ENCODE results near the gene ZNF107.

ZNF107 gene

DNA sequence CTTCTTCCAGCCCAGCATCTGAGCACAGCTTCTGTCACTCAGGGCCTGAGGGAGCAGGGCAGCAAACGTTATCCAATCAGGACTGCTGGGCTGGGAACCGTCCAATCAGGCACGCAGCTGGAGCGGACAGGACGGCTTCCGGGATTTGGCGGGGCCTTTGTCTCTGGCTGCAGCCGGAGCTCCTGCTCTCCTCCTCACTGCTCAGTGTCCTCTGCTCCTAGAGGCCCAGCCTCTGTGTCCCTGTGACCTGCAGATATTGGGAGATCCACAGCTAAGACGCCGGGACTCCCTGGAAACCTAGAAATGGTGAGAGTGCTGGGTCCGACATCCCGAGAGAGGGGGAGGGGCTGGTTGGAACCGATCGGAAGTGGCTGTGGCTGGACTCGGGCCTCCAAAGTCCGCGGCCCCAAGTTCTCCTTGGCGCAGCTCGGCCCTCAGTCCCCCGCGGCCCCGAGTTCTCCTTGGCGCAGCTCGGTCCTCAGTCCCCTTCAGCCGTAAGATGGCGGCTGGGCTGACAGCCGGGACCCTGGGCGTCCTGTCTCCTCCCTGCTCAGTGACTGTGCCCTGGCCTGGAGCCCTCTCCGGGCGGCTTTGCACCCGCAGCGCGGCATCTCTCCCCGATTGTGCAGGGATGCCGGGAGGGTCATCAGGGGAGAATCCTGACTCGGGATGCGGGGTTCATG lies at the start of gene ZNF107:
ZNF107 (plus strand) TSS at position 154 of the 683 bp plus-strand sequence; CDS start at position 304, 150 bp downstream.
- DNase-seq (ENCODE audit: low spot score): peak; percentile 91

DNA sequence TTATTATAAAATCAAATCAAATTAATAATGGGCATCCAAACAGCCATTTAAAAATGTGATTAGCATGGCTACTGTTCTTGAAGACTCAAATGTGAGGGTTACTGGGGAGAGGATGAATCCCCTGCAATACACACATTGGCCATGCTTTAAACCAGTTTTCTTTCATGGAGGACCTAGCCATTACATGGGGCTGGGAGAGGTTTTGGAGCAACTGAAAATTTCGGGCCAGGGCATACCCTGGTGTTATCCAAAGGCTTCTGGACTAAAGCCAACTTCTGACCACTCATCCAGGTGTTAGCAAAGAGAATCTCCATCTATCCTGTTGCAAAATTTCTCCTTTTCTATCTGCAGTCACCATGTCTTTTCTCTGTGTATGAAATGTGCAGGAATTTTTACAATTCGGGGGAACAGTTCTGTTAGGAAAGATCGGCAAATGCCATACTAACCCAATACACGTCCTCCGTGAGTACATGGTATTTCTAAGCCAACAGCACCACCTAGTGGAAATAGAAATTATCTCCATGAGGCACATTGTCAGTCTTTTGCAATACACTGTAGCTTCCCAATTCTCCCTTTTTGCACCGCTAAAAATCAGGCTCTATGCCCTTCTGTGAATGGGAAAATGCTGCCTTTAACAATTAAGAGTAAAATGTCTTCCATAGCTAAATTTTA lies 47.0 kb upstream of the ZNF107 start:
- peak; percentile 43 for DNase-seq (ENCODE audit: low spot score)

GRCh38 chr7:64619705-64620104 lies 46.2 kb upstream of the ZNF107 start:
- no peak for DNase-seq (ENCODE audit: low spot score)

- no peak for DNase-seq (ENCODE audit: low spot score)
Measured at GRCh38 chr7:64621656-64622055, 44.3 kb upstream of the ZNF107 start.

DNA sequence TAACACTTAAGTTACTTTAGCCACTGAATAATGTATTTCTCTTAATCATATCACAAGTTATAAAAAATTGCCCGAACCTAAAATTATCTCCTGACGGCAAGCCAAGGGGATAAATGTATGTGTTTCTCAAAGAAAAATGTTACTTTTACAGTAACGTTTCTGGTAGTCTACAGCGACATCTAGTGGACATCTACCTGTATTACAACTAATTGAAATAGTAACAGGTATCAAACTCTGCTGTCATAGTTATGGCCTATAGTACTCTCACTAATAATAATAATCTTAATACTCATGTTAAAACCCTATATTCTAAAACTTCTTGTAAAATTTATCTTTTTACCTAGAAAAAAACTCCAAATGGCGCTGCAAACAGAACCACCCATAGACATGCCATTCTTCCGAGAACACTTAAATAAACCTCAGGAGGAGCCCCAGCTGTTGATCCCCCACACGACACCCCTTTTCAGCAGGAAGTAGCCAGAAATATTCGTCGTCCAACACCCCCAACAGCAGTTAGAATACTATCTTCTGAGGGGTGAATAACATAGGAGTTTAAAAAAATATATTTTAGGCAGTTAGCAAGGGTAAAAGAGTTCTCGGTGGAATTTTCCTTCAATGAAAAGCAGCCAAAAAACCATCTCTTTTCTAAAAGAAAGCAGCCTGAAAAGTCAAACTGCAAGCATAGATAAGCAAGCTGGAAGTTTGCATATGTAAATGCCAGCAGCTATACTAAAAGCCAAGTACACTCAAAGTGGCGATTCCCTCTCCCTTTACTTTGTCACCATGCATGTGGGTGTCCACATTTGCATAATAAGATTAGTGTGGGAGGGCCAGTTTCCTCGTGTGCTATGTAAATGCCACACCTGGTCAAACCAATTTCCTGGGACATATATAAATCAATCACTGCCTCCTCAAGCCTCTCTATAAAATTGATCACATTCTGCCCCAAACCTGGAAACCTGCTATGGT lies 40.5 kb upstream of the ZNF107 start:
- DNase-seq (ENCODE audit: low spot score): no peak

GRCh38 chr7:64626083-64626469 lies 39.9 kb upstream of the ZNF107 start:
- DNase-seq (ENCODE audit: low spot score): no peak

GRCh38 chr7:64626557-64626956 lies 39.4 kb upstream of the ZNF107 start:
- no peak for DNase-seq (ENCODE audit: low spot score)

GRCh38 chr7:64628192-64628591 lies 37.7 kb upstream of the ZNF107 start:
- no peak for DNase-seq (ENCODE audit: low spot score)

GRCh38 chr7:64628721-64629120 lies 37.2 kb upstream of the ZNF107 start:
- no peak for DNase-seq (ENCODE audit: low spot score)

- DNase-seq (ENCODE audit: low spot score): peak; percentile 49
Measured at GRCh38 chr7:64630496-64630895, 35.4 kb upstream of the ZNF107 start.

DNA sequence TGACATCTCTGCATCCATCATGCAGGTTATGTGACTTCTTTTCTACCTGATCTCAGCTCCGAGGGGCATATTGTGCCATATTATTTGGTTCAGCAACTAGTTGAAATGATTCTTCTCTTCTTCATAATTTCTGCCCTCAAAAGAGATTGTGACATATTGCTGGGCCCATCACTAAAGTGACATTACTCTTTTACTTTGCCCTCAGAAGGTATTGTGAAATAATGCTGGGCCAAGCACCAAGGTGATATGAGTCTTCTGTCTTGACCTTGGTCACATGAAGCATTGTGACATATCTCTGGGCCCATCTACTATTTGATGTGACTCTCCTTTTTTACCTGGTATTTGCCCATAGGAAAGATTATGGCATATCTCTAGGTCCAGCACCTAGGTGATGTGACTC lies 33.9 kb upstream of the ZNF107 start:
- DNase-seq (ENCODE audit: low spot score): no peak

DNA sequence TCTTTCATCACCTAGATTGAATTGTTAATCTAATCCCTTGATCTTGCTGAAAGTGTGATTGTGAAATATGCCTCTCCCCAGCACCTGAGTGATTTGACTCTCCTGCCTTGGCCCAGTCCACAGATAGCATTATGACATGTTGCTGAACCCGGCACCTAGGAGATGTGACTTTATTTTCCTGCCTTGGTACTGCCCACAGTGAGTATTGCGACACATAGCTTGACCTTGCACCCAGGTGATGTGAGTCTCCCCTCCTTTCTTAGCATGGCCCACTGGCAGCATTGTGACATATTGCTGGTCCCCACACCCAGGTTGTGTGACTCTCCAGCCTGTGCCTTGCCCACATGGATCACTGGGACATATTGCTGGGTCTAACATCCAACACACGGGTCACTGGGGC lies 32.5 kb upstream of the ZNF107 start:
- DNase-seq (ENCODE audit: low spot score): no peak

DNA sequence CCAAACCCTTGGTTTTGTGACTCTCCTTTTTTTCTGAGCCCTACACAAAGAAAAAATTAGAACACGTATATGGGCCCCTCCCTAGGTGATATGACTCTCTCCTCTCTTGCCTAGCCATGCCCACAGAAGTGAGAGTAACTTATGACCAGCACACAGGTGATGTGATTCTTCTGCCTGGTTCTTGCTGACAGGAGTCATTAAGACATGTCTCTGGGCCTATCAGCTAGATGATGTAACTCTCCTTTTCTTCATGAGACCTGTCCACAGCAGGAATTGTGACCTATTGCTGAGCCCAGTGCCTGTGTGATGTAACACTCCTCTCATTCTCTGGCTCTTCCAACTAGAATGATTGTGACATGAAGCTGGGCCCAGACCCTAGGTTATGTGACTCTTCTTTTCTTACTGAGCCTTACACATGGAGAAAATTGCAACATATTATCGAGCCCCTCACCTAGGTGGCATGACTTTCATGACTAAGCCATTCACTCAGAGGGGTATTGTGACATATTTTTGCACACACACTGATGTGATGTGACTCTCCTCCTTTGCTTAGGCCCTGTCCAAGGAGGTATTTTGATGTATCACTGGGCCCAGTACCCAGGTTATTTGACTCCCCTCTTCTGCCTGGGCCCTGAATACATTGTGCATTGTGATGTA lies 31.4 kb upstream of the ZNF107 start:
- DNase-seq (ENCODE audit: low spot score): no peak

DNA sequence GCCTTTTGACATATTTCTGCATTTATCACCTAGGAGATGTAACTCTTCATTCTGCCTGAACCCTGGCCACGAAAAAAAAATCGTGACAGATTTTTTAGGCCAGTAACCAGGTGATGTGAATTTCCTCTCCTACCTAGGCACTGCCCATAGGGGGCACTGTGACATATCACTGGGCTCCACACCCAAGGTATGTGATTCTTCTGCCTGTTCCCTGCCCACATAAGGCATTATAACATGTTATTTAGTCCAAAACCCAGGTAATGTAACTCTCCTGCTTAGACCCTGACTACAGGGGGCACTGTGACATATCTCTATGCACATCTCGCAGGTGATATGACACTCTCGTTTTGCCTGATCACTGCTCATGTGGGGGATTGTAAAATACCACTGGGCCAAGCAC lies 29.5 kb upstream of the ZNF107 start:
- DNase-seq (ENCODE audit: low spot score): no peak

GRCh38 chr7:64637521-64638445 lies 28.1 kb upstream of the ZNF107 start:
- no peak for DNase-seq (ENCODE audit: low spot score)

GRCh38 chr7:64638822-64639221 lies 27.1 kb upstream of the ZNF107 start:
- DNase-seq (ENCODE audit: low spot score): no peak

DNA sequence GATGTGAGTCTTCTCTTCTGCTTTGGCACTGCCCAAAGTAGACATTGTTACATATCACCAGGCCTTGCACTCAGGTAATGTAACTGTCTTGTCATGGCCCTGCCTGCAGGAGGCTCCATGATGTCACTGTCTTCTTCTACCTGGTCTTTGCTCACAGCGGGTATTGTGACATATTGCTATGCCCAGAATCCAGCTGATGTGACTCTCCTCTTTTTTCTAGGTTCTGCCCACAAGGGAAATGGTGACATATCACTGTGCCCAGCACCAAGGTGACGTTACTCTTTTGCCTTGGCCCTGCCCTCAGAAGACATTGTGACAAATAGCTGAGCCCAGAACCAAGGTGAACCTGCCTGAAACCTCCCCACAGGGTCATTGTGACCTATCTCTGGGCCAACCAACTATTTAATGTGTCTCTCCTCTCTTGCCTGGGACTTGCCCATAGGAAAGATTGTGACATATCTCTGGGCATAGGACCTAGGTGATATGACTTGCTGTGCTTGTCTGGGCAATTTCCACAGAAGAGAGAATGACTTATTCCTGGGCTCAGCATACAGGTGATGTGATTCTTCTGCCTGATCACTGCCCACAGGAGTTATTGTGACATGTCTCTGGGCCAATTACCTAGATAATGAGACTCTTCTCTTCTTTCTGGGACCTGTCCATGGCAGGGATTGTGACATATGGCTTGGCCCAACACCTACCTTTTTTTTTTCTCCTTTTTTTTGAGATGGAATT lies 26.5 kb upstream of the ZNF107 start:
- no peak for DNase-seq (ENCODE audit: low spot score)

DNA sequence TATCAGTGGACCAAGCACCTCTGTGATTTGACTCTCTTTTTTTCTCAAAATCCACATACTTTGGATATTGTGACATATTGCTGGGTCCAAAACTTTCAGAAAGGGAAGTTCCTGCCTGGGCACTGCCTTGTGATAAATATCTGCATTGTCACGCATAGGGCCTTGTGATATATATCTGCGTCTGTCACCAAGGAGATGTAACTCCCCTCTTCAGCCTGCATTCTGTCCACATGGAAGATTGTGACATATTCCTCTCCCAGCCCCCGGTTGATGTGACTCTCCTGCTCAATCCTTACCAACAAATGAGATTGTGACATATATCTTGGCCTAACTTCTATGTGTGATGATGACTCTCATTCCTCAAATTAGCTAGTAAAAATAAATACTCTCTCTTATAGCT lies 25.4 kb upstream of the ZNF107 start:
- no peak for DNase-seq (ENCODE audit: low spot score)

- DNase-seq (ENCODE audit: low spot score): no peak
Measured at GRCh38 chr7:64642046-64642445, 23.9 kb upstream of the ZNF107 start.

DNA sequence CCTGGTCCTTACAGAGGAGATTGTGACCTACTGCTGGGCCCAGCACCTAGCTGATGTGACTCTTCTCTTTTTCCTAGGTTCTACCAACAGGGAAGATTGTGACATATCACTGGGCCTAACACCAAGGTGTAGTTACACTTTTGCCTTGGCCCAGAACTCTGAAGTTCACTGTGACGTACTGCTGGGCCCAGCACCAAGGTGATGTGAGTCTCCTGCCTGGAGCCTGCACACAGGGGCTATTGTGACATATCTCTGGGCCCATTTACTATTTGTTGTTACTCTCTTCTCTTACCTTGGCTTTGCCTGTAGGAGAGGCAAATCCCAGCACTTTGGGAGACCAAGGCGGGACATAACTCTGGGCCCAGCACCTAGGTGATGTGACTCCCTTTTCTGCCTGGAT lies 23.1 kb upstream of the ZNF107 start:
- no peak for DNase-seq (ENCODE audit: low spot score)
